AG04449 (cell line): Measurements from ENCODE around the gene ZNF830.

Experiments
- CTCF ChIA-PET: fragments of 350-600 bp; formaldehyde crosslinking; extraction: SDS; loops from one replicate; lab custom pipeline; 2021; ENCODE audit warnings: antibody characterized with exemption; lab: Yijun Ruan, JAX
- POLR2A ChIA-PET: fragments of 400-600, 350-600 bp; formaldehyde crosslinking; extraction: SDS; loops from one replicate; lab custom pipeline; 2020; ENCODE audit warnings: antibody characterized with exemption, inconsistent platforms; lab: Yijun Ruan, JAX
- DNase-seq: peaks from one replicate; pipeline ENCODE4 v3.0.0-alpha.2; 2010; ENCODE audit warnings: low read depth, low spot score
- H3K4me3 ChIP-seq: 2 replicates; pipeline ENCODE4 v1.5.1; 2011; ENCODE audit warnings: low read depth, mild to moderate bottlenecking, control low read depth, low read length
- TF ChIP-seq, protein P1 (sequence below): IDR thresholded peaks from one replicate; pipeline ENCODE4 v1.5.1; 2011; ENCODE audit warnings: mild to moderate bottlenecking, moderate library complexity, low read length, control low read depth, inconsistent platforms; ENCODE audit not compliant: insufficient read depth; ENCODE audit errors: missing control alignments

Gene ZNF830

GRCh38 chr17:34987232-34987631 lies 25.9 kb downstream of the ZNF830 start:
- DNase-seq = no peak
- no peak overlapping the region for H3K4me3 ChIP-seq
- TF ChIP-seq, protein P1, sequence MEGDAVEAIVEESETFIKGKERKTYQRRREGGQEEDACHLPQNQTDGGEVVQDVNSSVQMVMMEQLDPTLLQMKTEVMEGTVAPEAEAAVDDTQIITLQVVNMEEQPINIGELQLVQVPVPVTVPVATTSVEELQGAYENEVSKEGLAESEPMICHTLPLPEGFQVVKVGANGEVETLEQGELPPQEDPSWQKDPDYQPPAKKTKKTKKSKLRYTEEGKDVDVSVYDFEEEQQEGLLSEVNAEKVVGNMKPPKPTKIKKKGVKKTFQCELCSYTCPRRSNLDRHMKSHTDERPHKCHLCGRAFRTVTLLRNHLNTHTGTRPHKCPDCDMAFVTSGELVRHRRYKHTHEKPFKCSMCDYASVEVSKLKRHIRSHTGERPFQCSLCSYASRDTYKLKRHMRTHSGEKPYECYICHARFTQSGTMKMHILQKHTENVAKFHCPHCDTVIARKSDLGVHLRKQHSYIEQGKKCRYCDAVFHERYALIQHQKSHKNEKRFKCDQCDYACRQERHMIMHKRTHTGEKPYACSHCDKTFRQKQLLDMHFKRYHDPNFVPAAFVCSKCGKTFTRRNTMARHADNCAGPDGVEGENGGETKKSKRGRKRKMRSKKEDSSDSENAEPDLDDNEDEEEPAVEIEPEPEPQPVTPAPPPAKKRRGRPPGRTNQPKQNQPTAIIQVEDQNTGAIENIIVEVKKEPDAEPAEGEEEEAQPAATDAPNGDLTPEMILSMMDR = no peak
- POLR2A ChIA-PET = no interaction called here
- CTCF ChIA-PET = interaction anchor here (0.7 kb wide), 1 partner anchor 133 kb away, joined by 3 read pairs; the partner anchor contains the start of gene RAD51D

DNA sequence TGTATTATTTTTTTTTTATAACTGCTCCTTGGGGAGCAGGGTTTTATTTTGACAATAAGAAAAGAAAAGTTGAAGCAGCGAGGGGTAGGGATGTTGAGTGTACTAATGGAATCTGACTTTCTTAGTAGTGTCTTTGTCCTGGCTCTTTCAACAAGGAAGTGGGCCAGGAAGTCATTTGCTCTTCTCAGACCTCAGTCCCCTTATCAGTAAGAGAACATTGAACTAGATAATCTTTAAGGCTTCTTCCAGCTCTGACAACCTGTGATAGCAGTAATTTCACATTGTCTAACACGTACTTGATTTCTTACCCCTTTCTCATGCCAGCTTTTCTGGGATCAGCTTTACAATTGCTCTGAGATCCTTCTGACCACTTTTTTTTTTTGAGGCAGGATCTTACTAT lies 27.3 kb downstream of the ZNF830 start:
- H3K4me3 ChIP-seq = no peak overlapping the region
- POLR2A ChIA-PET = no interaction called here
- no peak for DNase-seq
- TF ChIP-seq, protein P1 = no peak
- CTCF ChIA-PET = interaction anchor here (0.7 kb wide), 1 partner anchor 133 kb away, joined by 3 read pairs; the partner anchor contains the start of gene FNDC8

GRCh38 chr17:34989473-34989872 lies 28.1 kb downstream of the ZNF830 start:
- TF ChIP-seq, protein P1 = no peak
- CTCF ChIA-PET = interaction anchor here (0.9 kb wide), 1 partner anchor 8 kb away, joined by 3 read pairs; no protein-coding TSS in a partner anchor
- H3K4me3 ChIP-seq = no peak overlapping the region
- no peak for DNase-seq
- POLR2A ChIA-PET = no interaction called here

GRCh38 chr17:34990921-34991365 lies 29.6 kb downstream of the ZNF830 start:
- CTCF ChIA-PET = interaction anchor here (1.1 to 11.3 kb wide), 4 partner anchors 9 to 130 kb away, joined by 4 to 142 read pairs (median 5); partner anchors contain the start of genes FNDC8 and RAD51D
- no peak overlapping the region for H3K4me3 ChIP-seq
- POLR2A ChIA-PET = no interaction called here
- TF ChIP-seq, protein P1 = no peak
- DNase-seq = no peak

GRCh38 chr17:34991606-34992005 lies 30.3 kb downstream of the ZNF830 start:
- TF ChIP-seq, protein P1 = no peak
- DNase-seq = no peak
- CTCF ChIA-PET = interaction anchor here (1.1 to 11.3 kb wide), 4 partner anchors 10 to 129 kb away, joined by 4 to 142 read pairs (median 5); partner anchors contain the start of genes FNDC8 and RAD51D
- POLR2A ChIA-PET = interaction anchor here (0.5 kb wide), 1 partner anchor 1497 kb away, joined by 3 read pairs; no protein-coding TSS in a partner anchor
- H3K4me3 ChIP-seq = no peak overlapping the region

GRCh38 chr17:34993031-34993430 lies 31.7 kb downstream of the ZNF830 start:
- CTCF ChIA-PET = interaction anchor here (3.2 to 11.3 kb wide), 2 partner anchors 97 to 128 kb away, joined by 17 to 142 read pairs; partner anchors contain the start of genes FNDC8 and RAD51D
- TF ChIP-seq, protein P1 = no peak
- no peak for DNase-seq
- no peak overlapping the region for H3K4me3 ChIP-seq
- POLR2A ChIA-PET = no interaction called here
